OCI-LY3 (cell line): Measurements from ENCODE around the gene ALPG.

ENCODE experiments used
- H2AFZ ChIP-seq: fragments of 200-600, 300-600 bp; shearing (Covaris generic); 2 replicates; pipeline ENCODE4 v1.6.0; 2014; ENCODE audit warnings: antibody characterized with exemption, low read depth, low read length
- H3K27ac ChIP-seq: fragments of 200-600, 300-600 bp; sonication (generic); 2 replicates; pipeline ENCODE4 v1.5.1; 2014; ENCODE audit warnings: mild to moderate bottlenecking, low read length, moderate library complexity, mixed read lengths
- H3K27me3 ChIP-seq: fragments of 200-600, 300-600 bp; sonication (generic); 2 replicates; pipeline ENCODE4 v1.6.1; 2014; ENCODE audit warnings: low read depth, low read length, mixed read lengths
- H3K36me3 ChIP-seq: fragments of 200-600, 300-600 bp; sonication (generic); replicated peaks from 2 replicates; pipeline ENCODE3; 2014; ENCODE audit warnings: low read depth, low read length, mixed read lengths
- H3K4me1 ChIP-seq: fragments of 300-600, 200-600 bp; sonication (generic); 2 replicates; pipeline ENCODE4 v1.6.1; 2014; ENCODE audit warnings: low read length, mixed read lengths
- H3K4me2 ChIP-seq: fragments of 200-600, 300-600 bp; sonication (generic); 2 replicates; pipeline ENCODE4 v1.6.1; 2014; ENCODE audit warnings: low read length, mixed read lengths
- H3K4me3 ChIP-seq: fragments of 300-600, 200-600 bp; sonication (generic); 2 replicates; pipeline ENCODE4 v1.5.1; 2014; ENCODE audit warnings: antibody characterized with exemption, mild to moderate bottlenecking, low read length, moderate library complexity
- H3K79me2 ChIP-seq: fragments of 300-600, 200-600 bp; shearing (Covaris generic); 2 replicates; pipeline ENCODE4 v1.6.1; 2014; ENCODE audit warnings: mild to moderate bottlenecking, low read length, mixed read lengths
- H3K9ac ChIP-seq: fragments of 300-600, 200-600 bp; shearing (Covaris generic); 2 replicates; pipeline ENCODE4 v1.6.0; 2014; ENCODE audit warnings: mild to moderate bottlenecking, low read length, moderate library complexity
- H3K9me3 ChIP-seq: fragments of 200-600, 300-600 bp; shearing (Covaris generic); 2 replicates; pipeline ENCODE4 v1.6.1; 2014; ENCODE audit warnings: low read length, mixed read lengths; ENCODE audit not compliant: insufficient read depth
- H4K20me1 ChIP-seq: fragments of 200-600, 300-600 bp; sonication (generic); 2 replicates; pipeline ENCODE4 v1.6.1; 2016; ENCODE audit warnings: low read length, mixed read lengths; ENCODE audit not compliant: insufficient read depth
- CTCF ChIP-seq: fragments of 200-600, 300-600 bp; sonication (generic); IDR thresholded peaks from 2 replicates; pipeline ENCODE4 v1.5.1; 2014; ENCODE audit warnings: antibody characterized with exemption, low read length, low read depth
- EZH2phosphoT487 ChIP-seq: fragments of 200-600 bp; shearing (Covaris generic); IDR thresholded peaks from 2 replicates; pipeline ENCODE4 v1.6.1; 2018; ENCODE audit warnings: antibody characterized with exemption, mixed run types, low read depth

The ALPG gene

DNA sequence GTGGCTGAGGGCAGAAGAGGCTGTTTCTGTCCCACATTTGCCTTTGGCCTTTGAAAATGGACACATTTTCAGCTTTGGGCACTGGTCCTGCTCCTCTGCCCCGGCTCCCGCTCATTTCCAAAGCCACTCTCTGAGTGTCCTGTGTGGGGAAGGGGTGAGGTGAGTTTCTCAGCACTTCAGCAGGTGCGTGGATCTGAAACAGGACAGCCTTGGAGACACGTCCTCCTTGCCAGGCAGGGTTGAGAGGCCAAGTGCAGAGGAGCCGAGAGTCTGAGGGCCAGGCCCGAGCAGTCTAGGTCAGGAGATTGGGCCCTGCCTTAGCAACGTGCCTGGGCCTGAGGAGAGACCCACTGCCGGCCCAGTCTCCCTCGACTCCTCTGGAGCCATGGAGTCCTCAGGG lies 27.4 kb downstream of the ALPG start:
- Histone ChIP-seq H3K4me1 (no peaks in the 10 kb centered on the region), H4K20me1 (no peaks in the 10 kb centered on the region), H3K9me3 (no peaks in the 10 kb centered on the region), H3K27ac (no peak overlapping the region), H2AFZ (no peak overlapping the region), H3K9ac (no peak overlapping the region), H3K4me3 (no peak overlapping the region), H3K4me2 (no peak overlapping the region), H3K27me3 (no peaks in the 10 kb centered on the region), H3K79me2 (no peaks in the 10 kb centered on the region), H3K36me3 (no peaks in the 10 kb centered on the region)
- TF ChIP-seq EZH2phosphoT487: no peak
- no peak for TF ChIP-seq CTCF

DNA sequence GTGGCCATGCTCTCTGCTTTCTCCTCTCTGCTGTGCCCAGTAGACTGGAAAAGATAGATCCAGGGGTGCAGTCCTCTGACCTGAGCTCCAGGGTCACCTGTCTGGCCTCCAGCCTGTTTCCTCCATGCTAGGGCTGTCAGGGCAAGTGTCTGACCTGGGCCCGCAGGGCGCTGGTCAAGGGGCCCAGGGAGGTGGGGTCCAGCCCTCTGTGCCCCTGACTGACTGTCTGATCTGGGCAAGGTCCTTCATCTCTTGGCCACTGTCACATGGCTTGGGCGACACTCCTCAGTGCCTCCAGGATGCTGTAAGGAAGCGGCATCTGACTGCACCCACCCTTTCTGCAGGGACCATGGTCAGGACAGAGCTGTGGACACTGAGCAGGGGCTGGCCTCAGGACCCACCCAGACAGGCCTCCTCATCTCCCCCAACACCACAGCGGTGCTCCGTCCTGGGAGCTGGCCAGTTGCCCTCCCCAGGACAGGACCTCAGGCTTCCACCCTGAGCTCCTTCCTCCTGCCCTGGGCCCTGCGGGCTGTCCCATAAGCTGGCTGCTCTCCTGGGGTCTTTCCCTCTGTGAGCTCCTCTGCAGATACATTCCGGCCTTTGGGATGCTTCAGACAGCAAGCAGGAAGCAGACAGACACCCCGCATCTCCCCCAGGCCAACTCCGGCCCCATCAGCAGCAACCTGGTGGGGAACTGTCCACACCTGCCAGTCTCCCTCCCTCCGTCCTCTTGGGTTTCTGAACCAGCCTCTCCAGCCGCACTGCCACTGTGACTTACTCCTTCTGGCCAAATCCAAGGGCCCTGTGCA lies 28.1 kb downstream of the ALPG start:
- Histone ChIP-seq H3K9me3 (no peaks in the 10 kb centered on the region), H3K27ac (no peak overlapping the region), H3K4me1 (no peaks in the 10 kb centered on the region), H3K79me2 (no peaks in the 10 kb centered on the region), H3K27me3 (no peaks in the 10 kb centered on the region), H3K36me3 (no peaks in the 10 kb centered on the region), H3K9ac (no peak overlapping the region), H4K20me1 (no peaks in the 10 kb centered on the region), H2AFZ (no peak overlapping the region), H3K4me3 (no peak overlapping the region), H3K4me2 (no peak overlapping the region)
- TF ChIP-seq EZH2phosphoT487: no peak

DNA sequence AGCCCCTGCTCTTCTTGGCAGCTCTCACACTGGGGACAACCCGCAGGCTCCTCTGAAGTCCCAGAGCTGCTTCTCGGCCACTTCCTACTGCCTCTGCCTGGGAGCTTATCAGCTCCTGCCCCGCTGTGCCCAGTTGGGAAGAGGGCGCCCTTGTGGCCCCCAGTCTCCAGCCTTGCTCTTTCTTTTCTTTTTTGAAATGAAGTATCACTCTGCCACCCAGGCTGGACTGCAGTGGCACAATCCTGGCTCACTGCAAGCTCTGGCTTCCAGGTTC lies 28.7 kb downstream of the ALPG start:
- Histone ChIP-seq H3K4me3 (no peak overlapping the region), H3K79me2 (no peaks in the 10 kb centered on the region), H3K27ac (no peak overlapping the region), H3K9me3 (no peaks in the 10 kb centered on the region), H3K4me1 (no peaks in the 10 kb centered on the region), H2AFZ (no peak overlapping the region), H3K36me3 (no peaks in the 10 kb centered on the region), H4K20me1 (no peaks in the 10 kb centered on the region), H3K4me2 (no peak overlapping the region), H3K27me3 (no peaks in the 10 kb centered on the region), H3K9ac (no peak overlapping the region)
- TF ChIP-seq EZH2phosphoT487: no peak
- no peak for TF ChIP-seq CTCF

DNA sequence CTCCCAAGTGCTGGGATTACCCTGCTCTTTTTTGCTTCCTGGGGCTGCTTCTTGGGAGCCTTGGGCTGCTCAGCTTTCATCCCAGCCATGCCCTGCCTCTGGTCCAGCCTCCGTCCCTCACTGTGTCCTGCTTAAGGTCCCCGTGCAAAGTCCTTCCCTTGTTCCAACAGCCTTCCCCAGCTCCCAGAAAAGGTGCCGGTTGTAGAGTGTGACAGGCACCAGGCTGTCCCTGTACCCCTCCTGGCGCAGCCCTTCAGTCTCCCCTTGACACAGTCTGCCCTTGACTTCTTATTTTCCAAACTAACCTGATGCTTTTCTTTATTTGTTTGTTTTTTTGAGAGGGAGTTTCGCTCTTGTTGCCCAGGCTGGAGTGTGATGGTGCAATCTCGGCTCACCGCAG lies 29.2 kb downstream of the ALPG start:
- Histone ChIP-seq H3K36me3 (no peaks in the 10 kb centered on the region), H4K20me1 (no peaks in the 10 kb centered on the region), H3K4me1 (no peaks in the 10 kb centered on the region), H3K4me3 (no peak overlapping the region), H2AFZ (no peak overlapping the region), H3K27me3 (no peaks in the 10 kb centered on the region), H3K79me2 (no peaks in the 10 kb centered on the region), H3K9ac (no peak overlapping the region), H3K27ac (no peak overlapping the region), H3K4me2 (no peak overlapping the region), H3K9me3 (no peaks in the 10 kb centered on the region)
- TF ChIP-seq EZH2phosphoT487: no peak
- TF ChIP-seq CTCF: no peak
